Fibroblast of the aortic adventitia (primary cell): Measurements from ENCODE around the gene RFTN2. TPM values are rescaled to one million over a fixed set of nuclear protein-coding genes. Genes with fewer than 3 reads are reported as not detected.

ENCODE experiments used
- DNase-seq: peaks from one replicate; pipeline ENCODE4 v3.0.0-alpha.2; 2010; ENCODE audit warnings: low read depth
- H3K4me3 ChIP-seq: 2 replicates; pipeline ENCODE4 v1.5.1; 2011; ENCODE audit warnings: low read depth, mild to moderate bottlenecking, control low read depth, low read length, moderate library complexity
- total RNA-seq: library from RNA; depleted of rRNA; stranded (reverse); fragments of >200 nt; gene quantifications from 2 replicates; pipeline ENCODE4 v1.2.3, GENCODE V29; 2012; ENCODE audit warnings: low replicate concordance
- TF ChIP-seq, protein P1 (sequence below): IDR thresholded peaks from 2 replicates; pipeline ENCODE4 v1.5.1; 2011; ENCODE audit warnings: mild to moderate bottlenecking, low read length, control low read depth, inconsistent platforms; ENCODE audit not compliant: insufficient read depth

The RFTN2 gene
- total RNA-seq, 1 donor = 6.4 TPM

DNA sequence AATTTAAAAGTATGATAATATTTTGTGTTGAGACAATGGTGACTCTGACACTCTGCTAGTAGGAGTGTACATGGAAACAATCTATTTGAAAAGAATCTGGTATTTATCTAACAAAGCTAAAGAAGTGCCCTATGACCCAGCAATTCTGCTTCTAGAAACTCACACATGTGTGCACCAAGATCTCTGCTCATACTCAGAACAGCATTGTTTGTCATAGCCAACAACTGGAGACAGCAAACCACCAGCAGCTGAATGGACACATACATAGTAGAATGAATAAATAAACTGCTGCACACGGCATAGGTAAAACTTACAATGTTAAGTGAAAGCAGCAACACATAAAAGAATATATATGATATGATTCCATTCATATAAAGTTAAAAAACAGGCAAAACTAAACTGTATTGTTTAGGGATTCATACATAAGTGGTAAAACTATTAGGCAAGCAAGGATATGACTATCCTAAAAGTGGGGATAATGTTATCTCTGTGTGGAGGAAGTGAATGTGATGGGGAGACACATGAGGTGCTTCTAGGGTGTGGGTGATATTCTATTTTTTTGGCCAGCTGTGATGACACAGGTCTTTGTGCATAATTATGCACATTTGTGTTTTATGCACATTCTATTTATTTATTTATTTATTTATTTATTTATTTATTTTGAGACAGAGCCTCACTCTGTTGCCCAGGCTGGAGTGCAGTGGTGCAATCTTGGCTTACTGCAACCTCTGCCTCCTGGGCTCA is 71.1 kb downstream of the RFTN2 start:
- TF ChIP-seq, protein P1, sequence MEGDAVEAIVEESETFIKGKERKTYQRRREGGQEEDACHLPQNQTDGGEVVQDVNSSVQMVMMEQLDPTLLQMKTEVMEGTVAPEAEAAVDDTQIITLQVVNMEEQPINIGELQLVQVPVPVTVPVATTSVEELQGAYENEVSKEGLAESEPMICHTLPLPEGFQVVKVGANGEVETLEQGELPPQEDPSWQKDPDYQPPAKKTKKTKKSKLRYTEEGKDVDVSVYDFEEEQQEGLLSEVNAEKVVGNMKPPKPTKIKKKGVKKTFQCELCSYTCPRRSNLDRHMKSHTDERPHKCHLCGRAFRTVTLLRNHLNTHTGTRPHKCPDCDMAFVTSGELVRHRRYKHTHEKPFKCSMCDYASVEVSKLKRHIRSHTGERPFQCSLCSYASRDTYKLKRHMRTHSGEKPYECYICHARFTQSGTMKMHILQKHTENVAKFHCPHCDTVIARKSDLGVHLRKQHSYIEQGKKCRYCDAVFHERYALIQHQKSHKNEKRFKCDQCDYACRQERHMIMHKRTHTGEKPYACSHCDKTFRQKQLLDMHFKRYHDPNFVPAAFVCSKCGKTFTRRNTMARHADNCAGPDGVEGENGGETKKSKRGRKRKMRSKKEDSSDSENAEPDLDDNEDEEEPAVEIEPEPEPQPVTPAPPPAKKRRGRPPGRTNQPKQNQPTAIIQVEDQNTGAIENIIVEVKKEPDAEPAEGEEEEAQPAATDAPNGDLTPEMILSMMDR = no peak
- DNase-seq = no peak
- H3K4me3 ChIP-seq = no peak overlapping the region

DNA sequence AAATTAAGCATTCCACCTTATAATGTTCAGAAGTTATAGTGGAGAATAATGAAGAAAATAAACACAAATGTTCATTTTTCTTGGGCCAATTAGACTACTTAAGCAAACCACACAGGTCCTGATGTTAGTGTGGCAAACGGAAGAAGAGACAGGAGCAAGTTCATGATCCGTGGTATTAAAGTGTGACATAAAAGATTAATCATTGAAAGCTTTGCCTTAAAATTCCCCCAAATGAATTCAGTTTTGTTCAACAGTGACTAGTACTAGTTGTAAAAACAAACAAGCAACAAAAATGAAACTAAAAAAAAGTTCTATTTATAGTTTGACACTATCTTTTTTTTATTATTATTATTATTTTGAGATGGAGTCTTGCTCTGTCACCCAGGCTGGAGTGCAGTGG is 73.7 kb downstream of the RFTN2 start:
- TF ChIP-seq, protein P1 = no peak

DNA sequence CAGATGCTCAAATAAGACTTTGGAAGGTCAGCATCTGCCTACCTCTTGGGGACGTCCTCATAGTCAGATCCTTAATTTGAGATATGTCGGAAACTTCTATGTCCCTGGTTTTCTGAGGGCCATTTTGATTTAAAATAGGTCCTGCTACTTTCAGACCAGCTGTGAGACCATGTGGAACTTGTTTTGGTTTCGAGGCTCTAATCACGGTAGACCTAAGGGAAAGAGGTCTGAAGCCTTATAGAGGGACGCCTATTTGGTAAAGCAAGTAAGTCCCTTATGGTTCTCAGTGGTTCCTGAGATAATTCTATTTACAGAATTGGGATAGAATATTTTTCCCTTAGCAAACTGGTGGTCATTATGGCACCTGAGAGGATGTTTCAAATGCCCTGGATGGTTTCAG is 75.1 kb downstream of the RFTN2 start:
- no peak overlapping the region for H3K4me3 ChIP-seq
- no peak for DNase-seq
- TF ChIP-seq, protein P1 = no peak

More for the DNA sequence above, 73.7 kb downstream of the RFTN2 start:
- no peak for DNase-seq
- H3K4me3 ChIP-seq = no peak overlapping the region

DNA sequence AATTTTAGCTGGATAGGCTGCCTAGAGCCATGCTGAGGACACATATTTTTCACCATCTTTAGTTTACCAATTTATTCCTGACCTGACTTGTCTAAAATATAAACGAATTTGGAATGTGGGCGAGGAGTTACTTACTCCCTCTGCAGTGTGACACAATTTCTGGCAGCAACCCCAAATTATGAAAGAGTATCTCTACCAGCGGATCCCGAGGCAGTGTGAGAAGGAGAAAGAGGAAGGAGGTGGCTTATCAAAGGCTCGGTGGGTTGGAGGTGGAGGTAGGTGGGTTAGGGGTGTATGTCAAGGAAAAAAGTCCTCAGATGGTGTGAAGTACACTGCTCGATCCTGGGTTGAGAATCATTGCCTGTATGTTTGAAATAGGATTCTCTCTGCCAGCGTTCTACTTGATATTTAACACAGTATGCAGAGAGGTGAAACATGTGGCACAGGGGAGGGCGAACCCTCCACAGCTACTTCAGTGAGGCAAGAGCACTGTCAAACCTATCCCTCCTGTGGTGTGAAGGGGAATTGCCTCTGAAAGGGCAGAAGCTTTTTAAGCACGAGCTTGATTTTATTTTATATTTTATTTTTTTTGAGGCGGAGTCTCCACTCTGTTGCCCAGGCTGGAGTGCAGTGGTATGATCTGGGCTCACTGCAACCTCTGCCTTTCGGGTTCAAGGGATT is 76.0 kb downstream of the RFTN2 start:
- TF ChIP-seq, protein P1 = peak; percentile 50
- H3K4me3 ChIP-seq = no peak overlapping the region
- DNase-seq = peak; percentile 53

DNA sequence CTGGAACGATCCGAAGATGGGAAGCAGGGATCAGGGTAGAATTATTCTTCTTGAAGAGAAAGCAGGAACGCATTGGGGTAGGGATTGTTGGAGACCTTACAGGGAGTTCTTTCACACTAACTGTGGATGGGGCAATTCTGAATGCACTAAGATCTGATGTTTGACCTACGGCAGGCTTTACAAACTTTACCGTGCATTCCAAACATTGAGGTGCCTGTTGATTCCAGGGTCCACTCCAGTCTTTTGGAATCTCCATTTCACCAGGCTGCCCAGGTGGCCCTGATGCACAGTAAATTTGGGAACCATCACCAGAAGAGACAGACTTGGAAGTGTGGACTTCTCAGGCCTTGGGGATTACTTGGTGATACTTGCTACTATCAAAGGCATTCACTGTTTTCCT is 76.9 kb downstream of the RFTN2 start:
- DNase-seq = no peak

DNA sequence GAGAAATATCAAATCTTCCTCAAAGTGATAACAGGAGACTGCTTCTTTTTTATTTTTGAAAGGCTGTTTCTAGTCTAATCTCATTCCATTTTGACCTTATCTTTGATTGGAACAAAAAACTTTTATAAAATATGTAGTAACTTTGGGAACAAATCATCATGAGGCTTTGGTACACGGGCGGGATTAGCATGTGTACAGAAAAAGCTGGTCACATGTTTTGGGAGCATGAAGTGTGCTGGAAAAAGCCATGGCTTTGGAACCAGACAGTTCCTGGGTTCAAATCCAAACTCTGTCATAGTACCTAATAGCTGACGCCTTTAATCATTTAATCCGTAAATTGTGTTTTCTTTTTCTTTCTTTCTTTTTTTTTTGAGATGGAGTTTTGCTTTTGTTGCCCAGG is 78.2 kb downstream of the RFTN2 start:
- no peak overlapping the region for H3K4me3 ChIP-seq
- DNase-seq = no peak
- TF ChIP-seq, protein P1 = no peak

More for the DNA sequence above, 76.9 kb downstream of the RFTN2 start:
- no peak overlapping the region for H3K4me3 ChIP-seq
- TF ChIP-seq, protein P1 = no peak

DNA sequence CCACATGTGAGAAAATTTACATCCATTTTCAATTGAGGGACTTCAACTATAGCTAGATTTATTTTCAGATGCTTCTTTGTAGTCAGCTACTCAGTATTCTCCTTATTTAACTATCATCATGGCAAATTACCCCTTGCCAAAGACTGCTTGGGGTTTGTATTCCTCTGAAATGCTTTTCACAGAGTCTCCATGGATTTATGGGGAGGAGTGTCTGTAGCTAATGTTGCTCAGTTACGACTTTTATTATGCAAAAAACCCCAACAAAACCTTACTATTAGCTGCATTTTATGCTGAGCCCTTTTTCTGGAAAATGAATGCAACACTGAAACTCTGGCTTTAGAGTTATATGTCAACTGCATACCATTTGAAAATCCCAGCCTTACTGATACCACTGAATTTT is 78.6 kb downstream of the RFTN2 start:
- no peak for DNase-seq
- TF ChIP-seq, protein P1 = no peak
- H3K4me3 ChIP-seq = no peak overlapping the region
